Renal cortical epithelial cell (primary cell): Measurements from ENCODE around the gene COLEC12. TPM values are rescaled to one million over a fixed set of nuclear protein-coding genes. Genes with fewer than 3 reads are reported as not detected.
A peak's percentile ranks its signal among the peaks of the same experiment; 100 is the strongest.

Experiments used
- DNase-seq: peaks from one replicate; pipeline ENCODE4 v3.0.0-alpha.2; 2011; ENCODE audit warnings: low read depth
- total RNA-seq: library from RNA; depleted of rRNA; stranded (reverse); fragments of >200 nt; gene quantifications from 2 replicates; pipeline ENCODE4 v1.2.3, GENCODE V29; 2014

COLEC12 gene
- total RNA-seq, 1 donor from 2014 or later, result 34.7 TPM

DNA sequence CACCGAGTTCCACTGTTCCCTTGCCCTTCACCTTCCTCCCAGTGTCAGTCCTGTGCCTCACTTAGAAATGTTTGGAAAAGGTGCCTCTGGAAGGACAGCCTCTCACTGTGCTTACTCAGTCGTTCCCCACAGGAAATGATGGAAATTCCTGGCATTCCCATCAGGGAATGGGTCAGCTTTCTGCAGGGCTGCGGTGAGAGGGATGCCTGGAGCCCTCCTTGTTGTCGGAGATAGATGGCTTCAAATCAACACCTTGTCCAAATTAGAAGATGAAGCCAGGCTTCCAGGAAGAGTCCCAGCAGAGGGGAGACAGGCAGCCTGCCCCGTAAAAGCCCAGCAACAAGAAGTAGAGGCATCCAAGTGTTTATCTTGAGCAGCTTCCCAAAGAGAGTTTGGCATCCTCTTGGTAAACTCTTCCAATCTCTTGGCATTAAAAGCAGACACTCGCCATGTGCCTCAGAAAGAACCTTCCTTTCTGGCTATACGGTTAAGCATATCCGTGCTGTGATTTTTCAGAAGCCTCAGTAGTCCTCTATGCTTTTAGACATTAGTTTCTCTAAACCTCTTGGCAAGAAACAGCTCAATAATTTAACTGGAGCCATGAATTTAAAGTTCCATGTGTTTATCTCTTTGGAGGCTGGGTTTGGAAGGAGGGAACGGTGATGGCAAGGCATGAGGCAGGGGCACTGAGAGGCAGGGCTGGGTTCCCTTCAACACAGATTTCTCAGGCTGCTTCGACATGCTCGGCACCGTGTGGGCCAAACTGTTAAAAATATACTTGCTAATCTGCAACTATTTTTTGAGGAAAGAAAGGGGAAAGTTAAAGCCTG is 25.1 kb downstream of the COLEC12 start:
- DNase-seq, result peak; percentile 80

- DNase-seq, result no peak
Measured at GRCh38 chr18:474416-474815, 26.1 kb downstream of the COLEC12 start.

GRCh38 chr18:473802-474201 is 26.7 kb downstream of the COLEC12 start:
- no peak for DNase-seq

GRCh38 chr18:471716-472115 is 28.8 kb downstream of the COLEC12 start:
- no peak for DNase-seq

DNA sequence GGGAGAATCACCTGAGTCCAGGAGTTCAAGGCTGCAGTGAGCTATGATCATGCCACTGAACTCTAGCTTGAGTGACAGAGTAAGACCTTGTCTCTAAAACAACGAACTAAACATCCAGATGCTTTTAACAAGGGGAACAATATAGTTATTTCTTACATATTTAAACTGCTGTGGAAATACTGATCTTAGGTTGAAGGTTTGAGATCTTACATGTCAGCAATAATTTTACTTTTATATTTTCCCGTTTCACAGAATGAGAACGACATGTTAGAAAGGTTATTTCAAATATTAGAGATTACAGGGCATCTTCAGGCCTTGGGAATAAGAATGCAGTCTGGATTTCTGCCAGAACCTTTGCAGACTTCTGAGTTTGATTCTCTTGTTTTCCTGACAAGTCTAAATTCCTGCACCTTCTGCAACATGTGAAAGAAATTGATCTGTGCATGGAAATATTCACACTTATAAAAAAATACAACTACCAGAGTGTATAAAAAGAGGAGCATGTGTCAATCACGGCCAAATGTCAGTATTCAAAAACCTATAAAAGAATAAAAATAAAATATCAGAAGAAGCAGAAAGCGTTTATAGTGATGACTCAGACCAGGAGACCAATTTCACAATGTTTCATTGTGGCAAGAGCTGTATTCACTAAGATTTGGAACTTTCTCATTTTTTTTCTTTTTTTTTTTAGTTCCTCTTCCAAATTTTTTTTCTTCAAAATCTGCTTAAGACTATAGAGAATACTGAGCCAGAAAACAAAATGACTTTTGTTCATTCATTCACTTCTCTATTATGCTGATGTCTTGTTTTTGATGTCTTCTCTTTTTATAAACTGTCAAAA is 29.6 kb downstream of the COLEC12 start:
- peak; percentile 67 for DNase-seq

- no peak for DNase-seq
Measured at GRCh38 chr18:468955-469790, 31.3 kb downstream of the COLEC12 start.

- peak; percentile 40 for DNase-seq
Measured at GRCh38 chr18:463827-464541, 36.5 kb downstream of the COLEC12 start.

DNA sequence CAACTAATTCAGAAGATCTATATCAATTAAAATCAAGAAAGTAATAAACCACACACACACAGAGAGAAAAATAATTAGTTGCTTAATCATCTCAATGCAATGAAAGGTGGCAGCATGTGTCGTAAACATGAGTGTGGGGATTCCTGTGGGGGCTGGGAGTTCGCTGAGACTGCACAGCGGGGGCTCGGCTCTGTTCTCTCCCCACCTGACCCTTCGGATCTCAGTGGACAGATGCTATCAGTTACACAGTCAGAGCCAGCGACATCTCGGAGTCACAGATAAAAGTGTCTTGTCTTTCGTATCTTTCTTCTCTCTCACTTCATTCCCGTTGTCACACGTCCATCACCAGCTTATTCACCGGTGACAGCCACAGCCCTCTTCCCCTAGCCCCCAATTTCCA is 37.1 kb downstream of the COLEC12 start:
- DNase-seq, result no peak

- no peak for DNase-seq
Measured at GRCh38 chr18:461762-462161, 38.7 kb downstream of the COLEC12 start.

DNA sequence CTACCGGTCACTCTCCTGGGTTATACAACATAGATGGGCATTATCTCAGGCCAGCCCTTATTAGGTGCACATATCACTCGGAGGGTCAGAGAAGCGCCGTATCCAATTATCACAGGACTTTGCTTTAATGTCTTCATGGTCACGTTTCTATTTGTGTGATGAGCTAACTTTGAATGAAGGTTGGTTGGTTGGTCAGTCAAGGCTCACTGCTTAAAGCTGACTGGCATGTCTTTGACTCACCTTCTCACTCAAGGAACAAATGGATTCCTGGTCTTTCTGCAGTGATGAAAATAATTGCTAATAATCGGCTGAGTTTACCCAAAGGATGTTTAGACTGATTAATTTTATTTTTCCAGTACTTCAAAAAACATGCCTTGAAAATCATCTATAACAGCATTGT is 39.7 kb downstream of the COLEC12 start:
- peak; percentile 55 for DNase-seq

DNA sequence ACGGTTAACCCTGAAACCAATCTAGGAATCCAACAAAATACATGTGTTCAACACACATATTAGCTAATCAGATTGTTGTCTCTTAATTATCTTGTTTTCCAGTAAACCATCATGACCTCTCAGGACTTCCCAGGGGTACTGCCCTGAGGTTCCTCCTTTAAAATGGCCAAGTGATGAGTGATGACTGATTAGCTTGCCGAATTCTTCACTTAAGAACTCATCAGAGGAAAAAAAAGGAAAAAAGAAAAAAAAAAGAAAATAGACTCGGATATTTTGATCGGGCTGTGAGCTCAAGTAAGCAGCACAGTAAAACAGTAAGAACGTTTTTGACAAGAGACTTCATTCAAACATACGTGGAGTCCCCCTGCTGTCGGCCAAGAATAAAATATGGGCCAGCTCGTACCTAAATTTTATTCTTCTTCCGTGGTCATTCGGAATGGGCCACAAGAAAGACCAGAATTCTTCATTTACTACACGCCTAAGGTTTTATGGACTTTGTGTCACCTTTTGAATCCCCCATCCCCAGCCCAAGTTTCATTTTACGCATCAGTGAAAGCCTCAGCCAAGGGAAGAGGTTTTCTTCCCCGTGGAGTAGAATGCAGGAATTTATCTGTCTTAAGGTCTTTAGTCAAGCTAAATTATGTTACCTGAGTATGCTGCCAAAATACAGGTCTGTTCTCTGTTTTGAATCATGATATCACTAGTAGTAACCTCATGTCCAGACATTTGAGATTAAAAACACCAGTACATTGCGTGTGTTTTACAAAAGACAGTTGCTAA is 40.5 kb downstream of the COLEC12 start:
- no peak for DNase-seq

GRCh38 chr18:457521-458412 is 42.7 kb downstream of the COLEC12 start:
- no peak for DNase-seq

GRCh38 chr18:457140-457519 is 43.4 kb downstream of the COLEC12 start:
- DNase-seq, result no peak

GRCh38 chr18:456361-457139 is 44.0 kb downstream of the COLEC12 start:
- no peak for DNase-seq

- no peak for DNase-seq
Measured at GRCh38 chr18:453400-453799, 47.1 kb downstream of the COLEC12 start.

DNA sequence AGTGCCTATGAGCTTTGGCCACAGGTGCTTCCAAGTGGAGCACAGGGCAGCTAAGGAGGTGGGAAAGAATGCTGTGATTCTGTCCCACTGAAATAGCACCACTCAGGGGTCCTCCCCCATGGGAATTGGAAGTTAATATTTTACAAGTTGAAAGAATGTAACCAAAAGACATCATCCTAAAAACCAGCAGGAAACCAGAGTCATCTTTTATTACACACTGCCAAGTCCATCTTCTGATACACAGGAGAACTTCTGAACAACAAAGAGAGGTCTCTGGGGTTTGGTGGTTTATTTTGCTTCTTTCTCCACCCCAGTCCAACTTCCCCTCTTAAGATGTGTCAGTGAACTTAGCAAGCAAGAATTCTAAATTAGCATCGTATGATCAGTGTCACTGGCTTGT is 47.7 kb downstream of the COLEC12 start:
- no peak for DNase-seq

DNA sequence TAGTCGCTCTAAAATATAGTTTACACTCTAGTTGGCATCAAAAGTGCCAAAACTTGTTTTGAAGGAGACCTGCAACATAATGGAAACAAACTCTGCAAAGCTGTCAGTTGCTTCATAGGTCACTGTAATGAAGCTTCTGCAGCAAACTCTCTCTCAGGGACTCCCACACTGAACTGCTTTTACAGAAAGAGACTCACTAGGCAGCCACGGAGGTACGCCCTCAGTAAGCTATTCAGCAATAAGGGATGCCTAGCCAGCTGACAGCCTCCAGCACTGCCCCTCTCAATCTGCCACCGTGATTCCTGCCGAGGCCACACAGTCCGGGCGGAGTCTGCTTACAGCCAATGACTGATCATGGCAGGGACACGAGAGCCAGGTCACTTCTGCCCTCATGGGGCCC is 51.1 kb downstream of the COLEC12 start:
- DNase-seq, result no peak

DNA sequence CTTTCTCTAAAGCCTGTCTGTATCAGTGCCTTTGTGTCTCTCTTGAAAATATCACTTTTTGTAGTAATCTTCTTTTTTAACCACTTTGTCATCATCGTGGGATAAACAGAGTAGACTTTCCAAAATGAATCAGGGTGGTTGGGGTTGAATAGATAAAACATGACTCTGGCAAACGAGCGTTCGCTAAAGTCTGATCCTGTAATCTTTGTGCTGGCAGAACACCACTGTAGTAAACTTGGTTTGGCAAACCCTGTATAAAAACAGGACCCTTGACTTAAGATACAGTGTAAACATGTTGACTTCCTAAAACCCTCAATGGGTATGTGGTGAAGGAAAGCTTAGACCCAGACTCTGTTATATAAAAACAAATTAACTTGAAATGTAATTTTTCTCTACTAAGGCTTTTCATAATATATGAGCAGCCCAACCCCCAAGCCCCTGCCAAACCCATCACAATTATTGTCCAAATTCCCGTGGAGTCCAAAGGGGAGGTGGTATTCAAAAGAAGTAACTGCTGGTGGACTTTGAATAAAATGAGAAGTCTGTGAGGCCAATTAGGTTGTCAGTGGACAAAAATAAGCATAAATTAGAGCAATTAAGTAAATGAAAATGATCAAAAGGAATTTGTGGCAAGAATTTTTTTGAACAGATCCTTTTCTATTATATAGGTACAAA is 52.2 kb downstream of the COLEC12 start:
- no peak for DNase-seq
